GM19193 (cell line): ENCODE data around the gene BCAT1.

ENCODE experiments used
- POLR2A ChIP-seq: IDR thresholded peaks from 4 replicates; pipeline ENCODE4 v1.6.1; 2011; ENCODE audit not compliant: insufficient read depth, insufficient read length; ENCODE audit errors: extremely low read depth

Gene BCAT1

DNA sequence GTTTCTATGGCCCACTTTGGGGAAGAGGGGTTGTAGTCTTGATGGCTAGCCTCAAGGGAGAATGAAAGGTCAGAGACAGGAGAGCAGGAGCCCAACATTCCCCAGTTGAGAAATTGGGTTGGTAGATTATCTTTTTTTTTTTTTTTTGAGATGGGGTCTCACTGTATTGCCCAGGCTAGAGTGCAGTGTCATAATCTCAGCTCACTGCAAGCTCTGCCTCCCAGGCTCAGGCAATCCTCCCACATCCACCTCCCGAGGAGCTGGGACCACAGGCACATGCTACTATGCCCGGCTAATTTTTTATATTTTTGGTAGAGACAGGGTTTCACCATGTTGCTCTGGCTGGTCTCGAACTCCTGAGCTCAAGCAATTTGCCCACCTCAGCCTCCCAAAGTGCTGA lies 34.9 kb downstream of the BCAT1 start:
- TF ChIP-seq POLR2A: no peak

DNA sequence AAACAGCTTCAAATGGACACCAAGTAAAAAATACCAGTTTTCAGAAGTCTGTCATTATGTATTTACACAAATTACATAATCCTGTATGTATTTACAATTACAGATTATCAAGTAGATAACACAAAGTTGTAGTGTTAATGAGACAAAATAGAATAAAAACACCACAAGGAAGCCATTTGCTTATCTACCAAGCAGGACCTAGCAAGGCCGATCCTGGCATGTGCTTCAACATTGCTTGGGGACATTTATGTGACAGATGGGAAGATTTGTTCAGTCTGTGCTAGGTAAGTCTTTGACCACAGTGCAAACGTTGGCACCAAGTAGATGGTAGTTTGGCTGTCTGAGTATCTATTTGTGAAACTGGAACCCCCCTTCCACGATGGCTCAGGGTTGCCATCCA lies 35.8 kb downstream of the BCAT1 start:
- TF ChIP-seq POLR2A: no peak

GRCh38 chr12:24911271-24911791 lies 37.6 kb downstream of the BCAT1 start:
- no peak for TF ChIP-seq POLR2A

GRCh38 chr12:24909667-24910066 lies 39.2 kb downstream of the BCAT1 start:
- TF ChIP-seq POLR2A: no peak

- no peak for TF ChIP-seq POLR2A
These were observed 41.4 kb downstream of the BCAT1 start for GRCh38 chr12:24907464-24907863.

- no peak for TF ChIP-seq POLR2A
These were observed 42.8 kb downstream of the BCAT1 start for GRCh38 chr12:24906141-24906540.

DNA sequence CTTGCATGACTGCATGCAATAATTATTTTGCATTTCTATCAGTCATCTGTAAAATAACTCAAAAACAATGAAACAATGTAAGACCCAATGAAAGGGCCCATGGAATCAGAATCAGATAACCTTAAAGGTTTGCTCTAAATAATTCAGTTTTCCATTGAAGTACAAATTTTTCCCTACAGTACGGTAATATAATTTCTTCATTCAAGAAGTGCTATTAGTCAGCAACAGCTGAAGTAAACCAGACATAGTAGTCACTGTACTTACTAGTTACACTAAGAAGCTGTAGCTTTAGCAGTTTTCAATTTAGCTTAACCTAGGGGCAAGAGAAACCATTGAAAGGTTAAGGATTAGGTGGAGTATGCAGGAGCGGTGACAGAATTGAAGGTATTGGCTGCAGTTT lies 43.5 kb downstream of the BCAT1 start:
- no peak for TF ChIP-seq POLR2A

DNA sequence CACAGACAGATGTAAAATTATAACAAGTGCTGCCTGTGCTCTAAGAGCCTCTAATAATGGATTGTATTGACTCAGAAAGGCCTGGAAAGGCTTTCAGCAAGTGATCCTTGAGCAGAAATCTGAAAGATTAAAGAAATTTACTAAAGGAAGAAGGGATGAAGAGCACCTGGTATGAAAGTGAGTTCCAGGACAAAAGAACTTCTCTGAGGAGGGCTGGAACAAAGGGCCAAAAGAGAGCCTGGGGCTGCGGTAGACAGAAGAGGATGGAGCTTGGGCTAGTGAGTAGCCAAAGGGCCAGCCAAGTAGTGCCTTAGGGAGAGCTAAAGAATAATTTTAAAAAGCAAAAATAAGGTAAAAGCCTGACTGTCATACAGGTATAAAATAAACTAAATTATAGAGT lies 44.0 kb downstream of the BCAT1 start:
- TF ChIP-seq POLR2A: no peak

DNA sequence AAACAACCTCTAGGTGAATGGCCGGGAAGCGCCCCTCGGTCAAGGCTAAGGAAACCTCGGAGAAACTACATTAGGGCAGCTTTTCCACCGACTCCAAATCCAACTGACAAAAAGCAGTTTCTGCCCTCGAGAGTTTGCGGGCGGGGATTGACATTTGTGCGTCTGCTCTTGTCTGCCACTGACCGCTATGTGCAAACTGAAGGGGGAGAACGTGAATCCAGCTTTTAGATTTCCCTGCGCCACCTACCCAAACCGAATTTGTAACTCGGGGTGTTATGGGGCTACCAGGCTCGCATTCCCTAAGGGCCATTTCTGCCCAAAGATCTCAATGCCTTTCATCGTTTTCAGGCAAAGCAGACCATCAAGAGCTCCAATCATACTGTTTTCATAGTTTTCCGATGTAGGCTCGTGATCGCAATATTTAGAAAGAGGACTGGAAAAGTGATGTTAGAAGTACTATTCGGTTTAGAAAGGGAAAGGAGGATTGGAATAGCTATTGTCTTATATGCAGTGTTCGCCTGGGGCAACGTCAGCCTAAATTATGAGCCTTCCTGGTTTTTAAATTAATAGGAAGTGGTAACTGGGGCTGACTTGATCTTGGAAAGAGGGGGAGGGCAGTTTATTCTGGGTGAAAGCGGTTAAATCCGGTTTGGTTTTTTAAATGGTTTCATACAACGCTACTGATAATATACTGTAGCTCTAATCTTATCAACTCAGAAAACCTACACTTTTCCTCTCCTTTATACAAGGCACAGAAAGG lies 45.4 kb downstream of the BCAT1 start:
- TF ChIP-seq POLR2A: no peak

GRCh38 chr12:24902511-24903328 lies 46.2 kb downstream of the BCAT1 start:
- TF ChIP-seq POLR2A: no peak

DNA sequence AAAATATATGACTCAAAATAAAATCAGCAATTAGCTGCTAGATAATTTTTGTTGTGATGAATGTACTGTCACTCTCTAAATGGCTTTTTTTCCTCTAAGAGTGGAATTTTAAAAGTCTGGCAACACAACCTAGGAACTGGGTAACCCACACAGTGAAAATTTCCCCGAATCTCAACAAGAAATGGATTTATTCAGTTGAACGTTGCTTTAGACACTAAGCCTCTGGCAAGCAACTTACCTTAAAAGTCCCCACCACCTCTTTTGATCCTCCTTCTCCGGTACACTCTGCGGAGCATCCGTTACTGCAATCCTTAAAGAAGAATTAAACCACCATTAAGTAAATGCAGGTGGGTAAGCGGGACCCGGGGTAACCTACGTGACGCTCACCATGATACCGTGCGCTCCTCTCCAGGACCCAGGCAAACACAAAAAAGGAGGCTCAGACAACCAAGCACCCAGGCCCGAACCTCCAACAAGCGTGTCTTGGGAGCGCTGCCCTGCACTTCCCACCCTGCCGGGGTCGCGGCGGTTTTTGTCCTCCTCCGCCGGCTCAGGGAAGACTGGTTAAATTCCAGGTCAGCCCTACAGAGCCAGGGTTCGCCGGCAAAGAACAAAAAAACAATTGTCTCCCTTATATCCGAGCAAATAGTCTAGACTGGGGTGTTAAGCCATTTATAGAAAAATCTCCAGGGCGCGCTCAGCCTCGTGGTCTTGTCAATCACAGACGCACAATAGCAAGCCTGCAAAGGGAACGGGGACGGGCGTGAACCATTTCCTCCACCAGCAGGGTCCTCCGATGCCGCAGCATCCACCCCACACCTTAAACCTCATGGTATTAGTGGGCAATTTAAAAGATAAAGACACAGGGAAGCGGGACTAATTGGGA lies 47.1 kb downstream of the BCAT1 start:
- no peak for TF ChIP-seq POLR2A

DNA sequence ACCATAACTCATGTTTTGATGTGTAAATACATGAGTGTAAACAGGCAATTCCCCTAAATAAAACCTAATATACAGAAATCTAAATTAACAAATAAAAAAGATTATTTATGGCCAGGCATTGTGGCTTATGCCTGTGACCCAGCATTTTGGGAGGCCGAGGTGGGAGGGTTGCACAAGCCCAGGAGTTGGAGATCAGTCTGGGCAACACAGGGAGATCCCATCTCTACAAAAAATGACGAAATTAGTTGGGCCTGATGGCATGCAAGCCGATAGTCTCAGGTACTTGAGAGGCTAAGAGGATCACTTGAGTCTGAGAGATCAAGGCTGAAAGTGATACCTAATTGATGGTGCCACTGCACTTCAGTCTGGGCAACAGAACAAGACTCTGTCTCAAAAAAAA lies 48.7 kb downstream of the BCAT1 start:
- TF ChIP-seq POLR2A: no peak

DNA sequence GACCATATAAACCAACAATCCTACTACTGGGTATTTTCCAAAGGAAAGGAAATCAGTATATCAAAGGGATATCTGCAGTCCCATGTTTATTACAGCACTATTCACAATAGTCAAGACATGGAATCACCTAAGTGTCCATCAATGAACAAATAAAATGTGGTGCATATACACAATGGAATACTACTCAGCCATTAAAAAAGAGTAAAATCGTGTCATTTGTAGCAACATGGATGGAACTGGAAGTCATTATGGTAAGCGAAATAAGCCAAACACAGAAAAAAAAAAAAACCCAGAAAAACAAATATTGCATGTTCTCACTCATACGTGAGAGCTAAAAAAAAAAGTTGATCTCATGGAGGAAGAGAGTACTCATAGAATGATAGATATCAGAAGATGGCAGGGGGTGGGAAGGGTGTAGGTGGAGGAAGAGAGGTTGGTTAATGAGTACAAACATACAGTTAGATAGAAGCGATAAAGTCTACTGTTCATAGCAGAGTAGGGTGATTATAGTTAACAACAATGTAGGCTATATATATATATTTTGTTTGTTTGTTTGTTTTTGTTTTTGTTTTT lies 49.3 kb downstream of the BCAT1 start:
- no peak for TF ChIP-seq POLR2A

GRCh38 chr12:24898606-24899005 lies 50.3 kb downstream of the BCAT1 start:
- TF ChIP-seq POLR2A: no peak
